Keratinocyte (primary cell): Measurements from ENCODE around the gene NT5DC1. TPM values are rescaled to one million over a fixed set of nuclear protein-coding genes. Genes with fewer than 3 reads are reported as not detected.

Experiments
- DNase-seq: peaks from one replicate; pipeline ENCODE4 v3.0.0-alpha.2; 2011; ENCODE audit warnings: low read depth, missing footprints, low spot score
- FAIRE-seq: peaks from 2 replicates; lab custom pipeline; 2011; peaks lifted over from hg19 to GRCh38; lab: Jason Lieb, UNC
- H2AFZ ChIP-seq: 2 replicates; pipeline ENCODE4 v1.6.0; 2012; ENCODE audit warnings: low read length, control low read depth, inconsistent platforms; ENCODE audit not compliant: control insufficient read depth
- H3K27ac ChIP-seq: 2 replicates; pipeline ENCODE4 v1.5.1; 2011; ENCODE audit warnings: low read length; ENCODE audit not compliant: control insufficient read depth, insufficient read depth
- H3K27me3 ChIP-seq: 3 replicates; pipeline ENCODE4 v1.6.0; 2011; ENCODE audit warnings: low read length; ENCODE audit not compliant: control insufficient read depth, insufficient read depth; ENCODE audit errors: extremely low read depth
- H3K36me3 ChIP-seq, 2 experiments: 2 replicates in 1 of 2; 3 replicates in 1 of 2; pipeline ENCODE4 v1.5.1; 2011; ENCODE audit warnings: low read length in 2 of 2, mild to moderate bottlenecking in 1 of 2; ENCODE audit not compliant: control insufficient read depth in 2 of 2, insufficient read depth in 2 of 2; ENCODE audit errors: extremely low read depth in 1 of 2
- H3K4me1 ChIP-seq: 3 replicates; pipeline ENCODE4 v1.5.1; 2011; ENCODE audit warnings: low read length; ENCODE audit not compliant: control insufficient read depth, insufficient read depth; ENCODE audit errors: extremely low read depth
- H3K4me2 ChIP-seq: 3 replicates; pipeline ENCODE4 v1.6.0; 2011; ENCODE audit warnings: low read depth, low read length; ENCODE audit not compliant: control insufficient read depth, insufficient read depth; ENCODE audit errors: extremely low read depth
- H3K4me3 ChIP-seq, 3 experiments: fragments of 200-600 bp in 1 of 3; sonication (generic) in 1 of 3; 2 replicates in 2 of 3; 3 replicates in 1 of 3; pipeline ENCODE4 v1.5.1; 2011 to 2016; ENCODE audit warnings: low read length in 3 of 3, mild to moderate bottlenecking in 3 of 3, control low read depth in 2 of 3, inconsistent platforms in 1 of 3, low read depth in 1 of 3, mixed read lengths in 1 of 3, mixed run types in 1 of 3, moderate library complexity in 1 of 3; ENCODE audit not compliant: control insufficient read depth in 2 of 3, insufficient read depth in 2 of 3; ENCODE audit errors: extremely low read depth in 1 of 3
- H3K79me2 ChIP-seq: 2 replicates; pipeline ENCODE4 v1.6.0; 2012; ENCODE audit warnings: low read length; ENCODE audit not compliant: control insufficient read depth, insufficient read depth
- H3K9ac ChIP-seq: 3 replicates; pipeline ENCODE4 v1.6.0; 2011; ENCODE audit warnings: low read length; ENCODE audit not compliant: control insufficient read depth, insufficient read depth; ENCODE audit errors: extremely low read depth
- H3K9me1 ChIP-seq: 3 replicates; pipeline ENCODE4 v1.6.0; 2011; ENCODE audit warnings: low read length; ENCODE audit not compliant: control insufficient read depth, insufficient read depth; ENCODE audit errors: extremely low read depth
- H3K9me3 ChIP-seq: 2 replicates; pipeline ENCODE4 v1.5.1; 2012; ENCODE audit warnings: low read depth, low read length; ENCODE audit not compliant: control insufficient read depth
- H4K20me1 ChIP-seq: 3 replicates; pipeline ENCODE4 v1.6.0; 2011; ENCODE audit warnings: low read length; ENCODE audit not compliant: control insufficient read depth, insufficient read depth; ENCODE audit errors: extremely low read depth
- CTCF ChIP-seq, 3 experiments: IDR thresholded peaks in 1 of 3; conservative IDR thresholded peaks in 1 of 3; optimal IDR thresholded peaks in 1 of 3; 2 replicates in 2 of 3; 3 replicates in 1 of 3; pipeline versions ENCODE3 to v1.5.1; 2011; ENCODE audit warnings: low read length in 3 of 3, mild to moderate bottlenecking in 3 of 3, moderate library complexity in 2 of 3, control low read depth in 1 of 3, inconsistent platforms in 1 of 3; ENCODE audit not compliant: insufficient read depth in 2 of 3; ENCODE audit errors: extremely low read depth in 1 of 3
- dilution Hi-C: fragments of 300-500 bp; cut with MboI; formaldehyde crosslinking; loops from one replicate; pipeline ENCODE4 v1.7.0; 2020; ENCODE audit warnings: low sequenced_read_pairs; ENCODE audit not compliant: extremely low pct_ligation_motif_present
- polyA plus RNA-seq, 5 experiments: library from polyadenylated mRNA; depleted of rRNA in 3 of 5; stranded (reverse) in 3 of 5; stranded (forward) in 1 of 5; unstranded in 1 of 5; fragments of >200 nt; gene quantifications; 1 replicate in 1 of 5; 2 replicates in 3 of 5; 3 replicates in 1 of 5; pipeline versions ENCODE4 v1.2.1 to v1.2.3, GENCODE V29; 2011 to 2012; ENCODE audit warnings: missing spikeins in 2 of 5, low read depth in 1 of 5, low replicate concordance in 1 of 5

Gene NT5DC1
- polyA plus RNA-seq, 1 donor (not counting 4 experiments of a cell fraction or from before 2014, with no cell fraction given): 31.2 TPM

DNA sequence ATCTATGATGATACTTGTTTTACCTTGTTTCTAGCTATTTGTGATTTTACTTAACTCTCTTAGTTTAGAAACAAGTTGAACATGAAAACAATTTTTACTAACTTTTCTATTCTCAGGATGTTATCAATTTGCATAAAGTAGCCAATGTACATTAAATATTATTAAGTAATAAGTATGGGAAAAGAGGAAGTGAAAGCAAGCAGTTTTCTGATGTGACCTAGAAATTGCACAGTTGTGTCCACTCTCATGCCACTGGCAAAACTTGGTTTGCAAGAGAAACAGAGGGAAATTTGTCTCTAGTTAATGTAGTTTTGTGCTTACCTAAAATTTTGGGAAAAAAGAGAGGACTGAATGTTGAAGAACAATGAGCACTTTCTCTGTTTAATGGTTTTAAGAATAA lies 198.3 kb downstream of the NT5DC1 start:
- H3K9me1 ChIP-seq: no peaks in the 10 kb centered on the region
- dilution Hi-C loops: no loop called here
- H3K4me1 ChIP-seq: no peaks in the 10 kb centered on the region
- H3K9ac ChIP-seq: no peak overlapping the region
- no peak overlapping the region for H3K4me2 ChIP-seq
- H3K27ac ChIP-seq: no peak overlapping the region
- H2AFZ ChIP-seq: no peak overlapping the region
- no peak for TF ChIP-seq CTCF (optimal IDR thresholded peaks at IDR 0.05 in 1 of 3, IDR thresholded peaks at IDR 0.05 in 1 of 3, conservative IDR thresholded peaks at IDR 0.05 in 1 of 3; ENCODE audit: extremely low read depth in 1 of 3, insufficient read depth in 2 of 3, low read length in 3 of 3)
- H3K9me3 ChIP-seq: no peaks in the 10 kb centered on the region
- H3K79me2 ChIP-seq: no peaks in the 10 kb centered on the region
- H3K36me3 ChIP-seq: no peaks in the 10 kb centered on the region
- FAIRE-seq (no peak), DNase-seq (no peak)
- no peak overlapping the region for H3K4me3 ChIP-seq
- no peaks in the 10 kb centered on the region for H4K20me1 ChIP-seq
- no peaks in the 10 kb centered on the region for H3K27me3 ChIP-seq

Other genes with a start within 250 kb of the NT5DC1 start
- gene FRK, start 40.0 kb upstream of the NT5DC1 start, polyA plus RNA-seq: 1.9 to 2.4 TPM (median 2.4 TPM) in 3 replicates
- gene COL10A1, start 25.3 kb downstream of the NT5DC1 start, polyA plus RNA-seq: 0.01 TPM in 1 of 3 replicates, not detected in the others
- 6.2 to 8.3 TPM (median 8.1 TPM) in 3 replicates for gene TSPYL4, start 153.2 kb downstream of the NT5DC1 start, polyA plus RNA-seq
- gene TSPYL1, start 179.1 kb downstream of the NT5DC1 start, polyA plus RNA-seq: 64.5 to 97.3 TPM (median 75.6 TPM) in 3 replicates